GM12878 (cell line): ENCODE measurements around the gene TCERG1. TPM values are rescaled to one million over a fixed set of nuclear protein-coding genes. Genes with fewer than 3 reads are reported as not detected.
A peak's percentile ranks its signal among the peaks of the same experiment; 100 is the strongest.

Experiments
- ATAC-seq: fragments of 200-7000 bp; cut with Tn5 transposase; 3 replicates; pipeline ENCODE4 v1.9.1; 2020; ENCODE audit warnings: mild to moderate bottlenecking, moderate library complexity
- BruUV-seq: library from RNA; stranded (reverse); fragments of 400-500 nt; replicated peaks from 2 replicates; lab custom pipeline; 2021; lab: Mats Ljungman, UMichigan
- CTCF ChIA-PET: fragments of 300-600 bp; sonication (Branson Sonifier 250); formaldehyde crosslinking; extraction: SDS; loops from one replicate; lab custom pipeline; 2021; ENCODE audit warnings: inconsistent platforms; lab: Yijun Ruan, JAX
- POLR2A ChIA-PET: fragments of 350-600 bp; formaldehyde crosslinking; extraction: SDS; loops from one replicate; lab custom pipeline; 2021; ENCODE audit warnings: inconsistent platforms; lab: Charles Lee
- RAD21 ChIA-PET: fragments of 300-600 bp; sonication (Branson Sonifier 250); formaldehyde crosslinking; loops from one replicate; lab custom pipeline; 2023; ENCODE audit warnings: antibody characterized with exemption; ENCODE audit not compliant: unreplicated experiment; lab: Charles Lee
- SMC1A ChIA-PET: fragments of 300-600 bp; sonication (Branson Sonifier 250); formaldehyde crosslinking; loops from one replicate; lab custom pipeline; 2023; ENCODE audit not compliant: unreplicated experiment, uncharacterized antibody; lab: Charles Lee
- DNase-seq: peaks from one replicate; pipeline ENCODE4 v3.0.0-alpha.2; 2011; ENCODE audit warnings: low read depth, low spot score
- FAIRE-seq: peaks from 3 replicates; lab custom pipeline; 2011; peaks lifted over from hg19 to GRCh38; lab: Jason Lieb, UNC
- H2AFZ ChIP-seq: 2 replicates; pipeline ENCODE4 v1.6.0; 2011; ENCODE audit warnings: low read depth, low read length, control low read depth; ENCODE audit not compliant: control insufficient read depth
- H3K27ac ChIP-seq: 2 replicates; pipeline ENCODE4 v1.5.1; 2011; ENCODE audit warnings: control low read depth; ENCODE audit not compliant: control insufficient read depth, insufficient read depth
- H3K27me3 ChIP-seq, 2 experiments: replicated peaks in 1 of 2; 2 replicates each; pipeline versions ENCODE4 v1.6.0 to v1.6.1; 2011; ENCODE audit warnings: low read length in 1 of 2; ENCODE audit not compliant: control insufficient read depth in 2 of 2, insufficient read depth in 2 of 2
- H3K36me3 ChIP-seq, 2 experiments: 2 replicates each; pipeline ENCODE4 v1.5.1; 2011; ENCODE audit warnings: low read length in 1 of 2; ENCODE audit not compliant: control insufficient read depth in 2 of 2, insufficient read depth in 2 of 2
- H3K4me1 ChIP-seq: 2 replicates; pipeline ENCODE4 v1.6.1; 2011; ENCODE audit warnings: mild to moderate bottlenecking, low read length, moderate library complexity, mixed read lengths; ENCODE audit not compliant: control insufficient read depth, insufficient read depth
- H3K4me2 ChIP-seq: 2 replicates; pipeline ENCODE4 v1.6.0; 2011; ENCODE audit warnings: control low read depth; ENCODE audit not compliant: control insufficient read depth, insufficient read depth
- H3K4me3 ChIP-seq: fragments of 200-600 bp; sonication (generic); 2 replicates; pipeline ENCODE4 v1.5.1; 2016
- H3K79me2 ChIP-seq: 2 replicates; pipeline ENCODE4 v1.6.0; 2011; ENCODE audit warnings: low read length; ENCODE audit not compliant: control insufficient read depth, insufficient read depth
- H3K9ac ChIP-seq: 2 replicates; pipeline ENCODE4 v1.8.0; 2011; ENCODE audit warnings: low read length, control low read depth, mixed read lengths; ENCODE audit not compliant: control insufficient read depth, insufficient read depth
- H3K9me3 ChIP-seq: replicated peaks from 3 replicates; pipeline ENCODE4 v1.5.1; 2011; ENCODE audit warnings: mild to moderate bottlenecking, low read length; ENCODE audit not compliant: control insufficient read depth, insufficient read depth
- H4K20me1 ChIP-seq: 2 replicates; pipeline ENCODE4 v1.6.0; 2011; ENCODE audit not compliant: control insufficient read depth, insufficient read depth
- HCFC1 ChIP-seq: fragments of 150-350 bp; IDR thresholded peaks from 2 replicates; pipeline ENCODE4 v1.6.1; 2014; ENCODE audit warnings: low read length
- JUNB ChIP-seq: IDR thresholded peaks from 2 replicates; pipeline ENCODE4 v1.6.1; 2016; ENCODE audit warnings: antibody characterized with exemption, mild to moderate bottlenecking
- NR2F1 ChIP-seq: fragments of 450-650 bp; conservative IDR thresholded peaks from 2 replicates; pipeline ENCODE4 v1.6.1; 2017; ENCODE audit warnings: mild to moderate bottlenecking
- PML ChIP-seq: IDR thresholded peaks from 2 replicates; pipeline ENCODE4 v1.6.1; 2012; ENCODE audit warnings: low read length, inconsistent platforms
- SUZ12 ChIP-seq: fragments of 200-600 bp; sonication (generic); IDR thresholded peaks from one replicate; pipeline ENCODE4 v1.6.1; 2018; ENCODE audit warnings: antibody characterized with exemption, mild to moderate bottlenecking; ENCODE audit not compliant: unreplicated experiment
- ZNF274 ChIP-seq: IDR thresholded peaks from one replicate; pipeline ENCODE4 v1.8.0; 2011; ENCODE audit not compliant: insufficient read length, insufficient read depth
- WGBS: methylation state at CpG from one replicate; pipeline ENCODE4 v1.1.6; 2016; ENCODE audit warnings: low lambda C conversion rate; ENCODE audit not compliant: insufficient replicate concordance, insufficient coverage; ENCODE audit errors: missing lambda C conversion rate; 5-methylcytosine and 5-hydroxymethylcytosine counted together
- in situ Hi-C: fragments of 300-500 bp; cut with MboI; formaldehyde crosslinking; loops from 9 replicates; pipeline ENCODE4 v1.14.3; 2018; ENCODE audit warnings: mixed read lengths
- intact Hi-C: fragments of 100-400 bp; cut with micrococcal nuclease; formaldehyde crosslinking; loops from one replicate; pipeline ENCODE4 v1.14.2; 2022; ENCODE audit not compliant: unreplicated experiment
- polyA plus RNA-seq, 11 experiments: library from polyadenylated mRNA; depleted of rRNA in 4 of 11; unstranded in 6 of 11; stranded (reverse) in 5 of 11; fragments of >200 nt; fragmentation: Nextera tagmentation in 4 of 11; fragmentation: Illumina TruSeq in 1 of 11; extraction: Ambion mirVana in 4 of 11; extraction: Trizol in 1 of 11; gene quantifications; 1 replicate in 1 of 11; 2 replicates in 10 of 11; pipeline versions ENCODE4 v1.2.1 to v1.2.3, GENCODE V29; 2011 to 2016; ENCODE audit warnings: inconsistent platforms in 2 of 11, missing spikeins in 2 of 11, low read depth in 1 of 11
- total RNA-seq, 4 experiments: library from RNA; depleted of rRNA in 3 of 4; stranded (reverse); fragments of >200 nt in 3 of 4; fragmentation: Illumina TruSeq in 1 of 4; extraction: Trizol in 1 of 4; gene quantifications; 2 replicates each; pipeline versions ENCODE4 v1.2.1 to v1.2.3, GENCODE V29; 2013 to 2021
- TF ChIP-seq, protein P1 (sequence below), 3 experiments: IDR thresholded peaks in 2 of 3; conservative IDR thresholded peaks in 1 of 3; 2 replicates each; pipeline ENCODE4 v1.5.1; 2011; ENCODE audit warnings: low read depth in 3 of 3, low read length in 3 of 3, mild to moderate bottlenecking in 3 of 3, control low read depth in 2 of 3, moderate library complexity in 2 of 3, inconsistent platforms in 1 of 3, mixed read lengths in 1 of 3; ENCODE audit not compliant: control insufficient read depth in 2 of 3, insufficient read depth in 1 of 3; ENCODE audit errors: extremely low read depth in 1 of 3

Gene TCERG1
- total and polyA plus RNA-seq, 10 of the 15 experiments (the other 5 are each of a cell fraction or from before 2014, with no cell fraction given), result 51.5 to 131 (median 91.6) TPM

DNA sequence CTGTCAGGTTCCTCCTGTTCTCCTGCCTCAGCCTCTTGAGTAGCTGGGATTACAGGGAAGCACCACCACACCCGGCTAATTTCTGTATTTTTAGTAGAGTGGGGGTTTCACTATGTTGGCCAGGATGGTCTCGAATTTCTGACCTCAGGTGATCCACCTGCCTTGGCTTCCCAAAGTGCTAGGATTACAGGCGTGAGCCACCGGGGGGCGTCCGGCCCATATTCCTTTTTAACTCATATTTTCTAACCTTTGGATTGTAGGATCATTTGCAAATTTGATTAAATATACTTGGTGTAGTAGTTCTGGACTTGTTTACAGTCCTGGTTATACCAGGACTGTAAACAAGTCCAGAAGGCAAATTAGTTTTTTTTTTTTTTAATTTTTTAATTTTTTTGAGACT is 4.3 kb downstream of the TCERG1 start:
- no peak overlapping the region for H3K27ac ChIP-seq
- no peak for ATAC-seq
- no peaks in the 10 kb centered on the region for H3K27me3 ChIP-seq
- TF ChIP-seq ZNF274, result no peak
- TF ChIP-seq PML, result no peak
- TF ChIP-seq HCFC1, result no peak
- TF ChIP-seq NR2F1, result no peak
- TF ChIP-seq SUZ12, result no peak
- TF ChIP-seq, protein P1, sequence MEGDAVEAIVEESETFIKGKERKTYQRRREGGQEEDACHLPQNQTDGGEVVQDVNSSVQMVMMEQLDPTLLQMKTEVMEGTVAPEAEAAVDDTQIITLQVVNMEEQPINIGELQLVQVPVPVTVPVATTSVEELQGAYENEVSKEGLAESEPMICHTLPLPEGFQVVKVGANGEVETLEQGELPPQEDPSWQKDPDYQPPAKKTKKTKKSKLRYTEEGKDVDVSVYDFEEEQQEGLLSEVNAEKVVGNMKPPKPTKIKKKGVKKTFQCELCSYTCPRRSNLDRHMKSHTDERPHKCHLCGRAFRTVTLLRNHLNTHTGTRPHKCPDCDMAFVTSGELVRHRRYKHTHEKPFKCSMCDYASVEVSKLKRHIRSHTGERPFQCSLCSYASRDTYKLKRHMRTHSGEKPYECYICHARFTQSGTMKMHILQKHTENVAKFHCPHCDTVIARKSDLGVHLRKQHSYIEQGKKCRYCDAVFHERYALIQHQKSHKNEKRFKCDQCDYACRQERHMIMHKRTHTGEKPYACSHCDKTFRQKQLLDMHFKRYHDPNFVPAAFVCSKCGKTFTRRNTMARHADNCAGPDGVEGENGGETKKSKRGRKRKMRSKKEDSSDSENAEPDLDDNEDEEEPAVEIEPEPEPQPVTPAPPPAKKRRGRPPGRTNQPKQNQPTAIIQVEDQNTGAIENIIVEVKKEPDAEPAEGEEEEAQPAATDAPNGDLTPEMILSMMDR (IDR thresholded peaks at IDR 0.05 in 2 of 3, conservative IDR thresholded peaks at IDR 0.05 in 1 of 3; ENCODE audit: control insufficient read depth in 2 of 3, extremely low read depth in 1 of 3, insufficient read depth in 1 of 3, low read depth in 3 of 3, low read length in 3 of 3), result peak in 1 of 3 experiments; percentile 39; a peak in 2 of 6 replicates
- no peak for TF ChIP-seq JUNB
- TF ChIP-seq, all 136 proteins: peak for 1
- peak overlapping the region; percentile 23; the same call in 1 of the 2 replicates for H3K4me2 ChIP-seq
- CTCF ChIA-PET, result interaction anchor here (0.6 kb wide), 1 partner anchor 1940 kb away, joined by 3 read pairs; no protein-coding TSS in a partner anchor
- H3K36me3 ChIP-seq, result peaks cover 0 to 10% of the 10 kb centered on the region in 2 experiments; a peak in 3 of 4 replicates
- in situ Hi-C loops, result loop anchor here (25.0 kb wide), 1 partner anchor 1961 kb away; no protein-coding TSS in a partner anchor
- SMC1A ChIA-PET, result interaction anchor here (1.4 kb wide), 1 partner anchor 19 kb away, joined by 3 read pairs; no protein-coding TSS in a partner anchor
- H3K79me2 ChIP-seq, result peaks cover 92% of the 10 kb centered on the region
- H4K20me1 ChIP-seq, result peaks cover 4% of the 10 kb centered on the region
- intact Hi-C loops, result no loop called here
- POLR2A ChIA-PET, result interaction anchor here (0.7 to 1.0 kb wide), 3 partner anchors 10 to 309 kb away, joined by 3 to 5 read pairs (median 3); no protein-coding TSS in a partner anchor
- H3K4me1 ChIP-seq, result no peaks in the 10 kb centered on the region
- H3K9me3 ChIP-seq, result no peaks in the 10 kb centered on the region
- WGBS, result 79% methylated on average over 6 of the region's 6 CpGs
- no peak for FAIRE-seq
- RAD21 ChIA-PET, result interaction anchor here (0.7 kb wide), 1 partner anchor 132 kb away, joined by 3 read pairs; no protein-coding TSS in a partner anchor
- no peak overlapping the region for H3K9ac ChIP-seq
- DNase-seq, result no peak
- BruUV-seq, result no TSS peak
- peak overlapping the region; percentile 37 for H3K4me3 ChIP-seq
- no peak overlapping the region for H2AFZ ChIP-seq
